DOHH2 (cell line): ENCODE measurements around the gene POU5F1.

ENCODE experiments used
- CTCF ChIP-seq: fragments of 200-600 bp; sonication (generic); IDR thresholded peaks from one replicate; pipeline ENCODE4 v1.5.1; 2014; ENCODE audit warnings: antibody characterized with exemption, mild to moderate bottlenecking, low read depth, low read length; ENCODE audit not compliant: poor library complexity, severe bottlenecking
- EZH2phosphoT487 ChIP-seq: fragments of 200-600 bp; sonication (generic); IDR thresholded peaks from 2 replicates; pipeline ENCODE4 v1.6.1; 2017; ENCODE audit warnings: borderline replicate concordance, mild to moderate bottlenecking, antibody characterized with exemption, low read length, moderate library complexity, mixed read lengths

GRCh38 chr6:31190488-31190887, 20.0 kb upstream of the POU5F1 start:
- TF ChIP-seq EZH2phosphoT487 (no peak), CTCF (no peak)
